DLD1 (cell line): Measurements from ENCODE around the gene CNTNAP1.
"Not testable (repeated sequence)": the region's sequence is repeated elsewhere in the genome, so short reads cannot be mapped to it uniquely, and the experiment has no call there.

Experiments
- in situ Hi-C: cut with HindIII; loops from 2 replicates; pipeline ENCODE4 v1.10.0; 2017; ENCODE audit warnings: low sequenced_read_pairs

Gene CNTNAP1

DNA sequence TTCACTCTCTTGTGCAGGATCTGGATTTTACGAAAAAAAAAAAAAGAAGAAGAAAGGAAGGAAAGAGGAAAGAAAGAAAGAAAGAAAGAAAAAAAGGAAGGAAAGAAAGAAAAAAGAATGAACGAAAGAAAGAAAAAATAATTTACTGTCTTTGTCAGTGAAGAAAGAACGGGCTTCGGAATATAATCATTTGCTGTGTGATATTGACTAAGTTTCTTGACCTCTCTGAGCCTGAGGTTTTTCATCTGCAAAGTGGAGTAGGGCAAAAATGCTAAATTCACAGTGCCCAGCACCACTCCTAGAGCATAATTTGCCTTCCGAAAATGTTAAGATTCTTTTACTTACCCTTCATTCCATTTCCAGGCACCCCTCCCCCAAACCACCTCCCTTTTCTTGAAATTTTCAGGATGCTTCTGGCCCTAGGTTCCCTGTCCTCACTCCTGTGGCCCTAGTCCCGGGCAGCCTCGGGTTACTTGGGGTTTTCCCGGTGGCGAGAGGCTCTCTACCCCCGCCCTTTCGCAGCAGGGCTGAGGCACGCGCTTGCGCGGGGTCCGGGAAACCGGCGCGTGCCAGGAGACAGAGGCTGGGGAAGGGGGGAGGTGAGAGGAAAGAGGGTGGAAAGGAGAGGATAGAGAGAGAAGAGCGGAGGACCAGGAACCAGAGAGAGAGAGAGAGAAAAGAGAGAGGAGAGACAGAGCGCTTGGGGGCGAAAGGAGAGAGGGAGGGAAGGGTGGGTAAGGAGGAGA lies at the start of gene CNTNAP1:
CNTNAP1 (plus strand) TSS at position 556 of the 746 bp plus-strand sequence. CDS start 299 bp downstream, outside the sequence.
- in situ Hi-C loops, result no loop called here

- in situ Hi-C loops, result no loop called here
Observed at GRCh38 chr17:42632949-42633444, 49.3 kb upstream of the CNTNAP1 start.

- in situ Hi-C loops, result no loop called here
Observed at GRCh38 chr17:42639525-42640113, 42.7 kb upstream of the CNTNAP1 start.

GRCh38 chr17:42640121-42640520 lies 42.2 kb upstream of the CNTNAP1 start:
- in situ Hi-C loops, result no loop called here

- in situ Hi-C loops, result no loop called here
Observed at GRCh38 chr17:42642336-42642735, 40.0 kb upstream of the CNTNAP1 start.

GRCh38 chr17:42647778-42648177 lies 34.6 kb upstream of the CNTNAP1 start:
- in situ Hi-C loops, result no loop called here

DNA sequence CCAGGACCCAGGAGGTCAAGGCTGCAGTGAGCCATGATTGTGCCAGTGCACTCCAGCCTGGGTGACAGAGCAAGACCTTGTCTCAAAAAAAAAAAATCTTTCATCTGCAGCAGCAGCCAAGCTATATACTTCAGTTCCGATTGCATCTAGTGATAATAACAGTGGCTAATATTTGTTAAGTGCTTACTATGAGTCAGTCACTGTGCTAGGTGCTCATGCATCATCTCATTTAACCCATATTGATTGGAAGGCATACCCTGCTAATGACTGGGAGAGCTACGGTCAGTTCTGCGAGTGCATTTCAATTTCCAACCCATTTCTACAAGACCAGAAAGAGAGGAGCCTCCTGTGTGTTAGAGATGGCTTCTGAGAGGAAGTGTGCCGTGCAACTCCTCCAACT lies 30.9 kb upstream of the CNTNAP1 start:
- in situ Hi-C loops, result no loop called here

- in situ Hi-C loops, result no loop called here
Observed at GRCh38 chr17:42653179-42654124, 28.9 kb upstream of the CNTNAP1 start.

GRCh38 chr17:42655528-42655927 lies 26.8 kb upstream of the CNTNAP1 start:
- in situ Hi-C loops, result no loop called here

DNA sequence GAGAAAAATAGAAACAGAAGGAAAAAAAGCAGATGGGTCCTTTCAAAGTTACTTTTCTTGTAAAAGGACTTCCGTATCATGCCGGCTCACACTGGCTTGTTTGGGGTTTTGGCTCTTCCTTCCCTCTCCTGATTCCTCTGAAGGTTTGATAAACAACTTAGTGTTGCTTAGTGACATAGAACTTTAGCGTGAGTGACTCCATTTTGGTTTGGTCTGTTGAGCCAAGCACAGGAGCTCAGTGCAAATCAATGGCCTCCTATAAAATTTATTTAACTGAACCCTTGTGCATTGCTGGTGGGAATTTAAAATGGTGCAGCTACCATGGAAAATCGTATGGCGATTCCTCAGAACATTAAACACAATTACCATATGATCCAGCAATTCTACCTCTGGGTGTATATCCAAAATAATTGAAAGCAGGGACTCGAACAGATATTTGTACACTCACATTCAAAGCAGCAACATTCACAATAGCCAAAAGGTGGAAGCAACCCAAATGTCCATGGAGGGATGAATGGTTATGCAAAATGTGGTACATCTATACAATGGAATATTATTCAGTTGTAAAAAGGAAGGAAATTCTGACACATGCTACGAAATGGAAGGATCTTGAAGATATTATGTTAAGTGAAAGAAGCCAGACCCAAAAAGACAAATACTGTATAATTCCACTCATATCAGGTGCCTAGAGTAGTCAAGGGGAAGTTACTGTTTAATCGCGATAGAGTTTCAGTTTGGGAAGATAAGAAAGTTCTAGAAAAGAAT lies 24.3 kb upstream of the CNTNAP1 start:
- in situ Hi-C loops, result no loop called here

DNA sequence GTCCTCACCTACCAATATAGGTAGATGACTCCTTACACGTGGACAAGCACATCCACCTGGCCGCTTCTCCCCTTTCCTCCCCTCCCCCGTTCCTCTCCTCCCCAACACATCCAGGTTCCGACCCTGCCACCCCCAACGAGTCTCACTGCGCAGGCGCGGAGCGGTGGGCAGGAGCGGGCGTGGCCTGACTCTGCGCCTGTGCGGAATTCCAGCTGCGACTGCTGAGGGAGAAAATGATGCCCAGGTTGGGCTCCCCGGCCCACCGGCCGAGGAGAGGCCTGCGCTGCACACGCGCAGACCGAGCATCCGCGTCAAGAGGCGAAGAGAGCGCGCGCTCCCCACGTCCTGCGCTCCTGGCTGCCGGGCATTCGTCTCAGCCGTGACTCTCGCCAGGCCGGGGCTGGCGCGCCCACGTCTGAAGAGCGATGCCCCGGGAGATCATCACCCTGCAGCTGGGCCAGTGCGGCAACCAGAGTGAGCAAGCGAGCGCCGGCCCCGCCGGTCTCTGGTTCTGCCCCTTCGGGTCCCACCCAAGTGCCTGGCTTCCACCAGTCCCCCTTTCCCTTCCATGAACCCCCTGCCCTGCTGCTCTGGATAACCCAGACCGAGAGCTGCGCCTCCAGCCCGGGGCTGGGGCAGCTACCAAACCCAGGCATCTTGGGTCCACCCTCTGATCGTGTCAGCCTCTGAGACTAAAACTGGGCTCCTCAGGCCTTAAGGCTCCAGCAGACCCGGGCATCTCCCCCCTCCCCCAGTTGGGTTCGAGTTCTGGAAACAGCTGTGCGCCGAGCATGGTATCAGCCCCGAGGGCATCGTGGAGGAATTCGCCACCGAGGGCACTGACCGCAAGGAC lies 23.0 kb upstream of the CNTNAP1 start, which contains the start of gene TUBG2:
TUBG2 (plus strand) TSS at position 206 of the 853 bp plus-strand sequence; CDS start at position 426, 220 bp downstream.
- in situ Hi-C loops, result no loop called here

DNA sequence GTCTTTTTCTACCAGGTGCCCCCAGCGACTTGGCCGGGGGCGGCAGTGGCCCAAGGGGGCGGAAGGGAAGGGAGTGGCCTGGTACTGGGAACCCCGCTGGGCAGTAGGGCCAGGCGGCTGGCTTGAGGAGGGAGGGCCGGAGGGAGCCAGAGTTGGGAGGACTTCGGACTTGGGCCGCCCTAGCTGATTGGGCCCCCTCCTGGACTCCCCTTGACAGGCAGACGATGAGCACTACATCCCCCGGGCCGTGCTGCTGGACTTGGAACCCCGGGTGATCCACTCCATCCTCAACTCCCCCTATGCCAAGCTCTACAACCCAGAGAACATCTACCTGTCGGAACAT lies 22.4 kb upstream of the CNTNAP1 start:
- in situ Hi-C loops, result not testable (repeated sequence)

DNA sequence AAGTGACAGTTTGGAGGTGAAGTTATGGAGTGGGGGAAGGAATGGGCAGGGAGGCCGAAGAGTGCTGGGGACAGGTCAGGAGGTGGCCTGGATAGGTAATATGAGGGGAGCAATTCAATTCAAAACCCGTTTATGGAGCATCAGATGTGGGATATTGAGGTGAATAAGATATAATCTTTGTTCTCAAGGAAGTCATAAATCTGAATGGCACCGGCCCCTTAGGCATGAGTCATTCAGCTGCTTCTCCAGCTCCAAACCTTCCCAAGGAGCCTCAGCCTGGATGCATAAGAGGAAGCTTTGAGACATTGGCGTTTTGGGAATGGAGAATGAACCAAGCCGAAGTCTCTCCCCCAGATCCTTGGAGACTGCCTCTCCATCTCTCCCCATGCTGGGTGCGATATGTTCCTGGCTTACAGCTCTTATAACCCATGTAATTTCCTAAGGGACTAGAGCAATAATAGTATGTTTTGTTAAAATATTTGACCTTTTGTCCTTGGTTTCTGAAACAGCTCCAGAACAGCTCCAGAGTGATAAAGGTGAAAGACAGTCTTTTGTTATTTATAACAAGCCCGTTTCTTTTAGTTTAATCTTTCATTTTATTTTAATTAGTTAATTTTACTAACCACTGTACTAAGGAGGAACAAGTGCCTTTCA lies 21.5 kb upstream of the CNTNAP1 start:
- in situ Hi-C loops, result no loop called here

- in situ Hi-C loops, result no loop called here
Observed at GRCh38 chr17:42665581-42666001, 16.7 kb upstream of the CNTNAP1 start.

GRCh38 chr17:42666126-42666525 lies 16.2 kb upstream of the CNTNAP1 start:
- in situ Hi-C loops, result not testable (repeated sequence)

DNA sequence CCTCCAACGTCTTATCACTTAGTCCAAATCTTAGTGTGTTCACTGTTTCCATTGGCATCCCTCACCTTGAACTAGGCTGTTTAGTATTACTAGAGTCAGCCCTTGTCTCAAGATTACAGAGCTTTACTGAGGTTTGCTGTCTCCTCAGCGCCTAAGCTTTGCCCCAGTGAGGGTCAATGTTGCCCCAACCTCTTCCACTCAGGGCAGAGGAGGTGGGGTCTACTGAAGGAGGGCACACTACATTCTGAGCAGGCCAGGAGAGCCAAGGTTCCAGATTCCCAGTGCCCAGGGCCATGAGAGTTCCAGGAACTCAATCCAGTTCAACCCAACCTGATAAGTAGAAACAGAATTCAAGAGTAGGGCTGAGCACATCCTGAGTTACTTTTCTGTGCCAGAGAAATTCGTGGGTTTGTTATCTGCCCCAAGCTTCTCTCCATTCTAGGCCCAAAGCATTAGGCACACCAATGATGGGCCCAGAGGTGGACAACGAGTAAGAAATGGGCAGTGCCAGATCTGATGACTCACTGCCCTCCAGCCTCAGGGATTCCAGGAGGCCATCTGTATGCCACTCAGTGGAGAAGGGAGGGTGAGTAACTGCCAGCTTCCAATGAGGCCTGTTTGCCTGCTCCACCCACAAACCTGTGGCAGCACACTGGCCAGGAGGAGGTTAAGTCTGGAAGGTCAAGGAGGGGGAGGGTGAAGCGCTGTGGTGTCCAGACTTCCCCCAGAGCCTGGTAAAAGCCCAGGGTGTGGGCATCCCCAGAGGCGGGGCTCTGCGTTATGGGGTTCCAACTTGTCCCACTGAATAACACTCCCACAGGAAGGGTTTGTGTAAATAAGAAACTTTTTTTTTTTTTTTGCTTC lies 15.0 kb upstream of the CNTNAP1 start:
- in situ Hi-C loops, result no loop called here

GRCh38 chr17:42669705-42669976 lies 12.7 kb upstream of the CNTNAP1 start:
- in situ Hi-C loops, result no loop called here
